Keratinocyte (primary cell): ENCODE data around the gene AHNAK. TPM values are rescaled to one million over a fixed set of nuclear protein-coding genes. Genes with fewer than 3 reads are reported as not detected.

ENCODE experiments used
- DNase-seq: peaks from one replicate; pipeline ENCODE4 v3.0.0-alpha.2; 2011; ENCODE audit warnings: low read depth, missing footprints, low spot score
- FAIRE-seq: peaks from 2 replicates; lab custom pipeline; 2011; peaks lifted over from hg19 to GRCh38; lab: Jason Lieb, UNC
- H2AFZ ChIP-seq: 2 replicates; pipeline ENCODE4 v1.6.0; 2012; ENCODE audit warnings: low read length, control low read depth, inconsistent platforms; ENCODE audit not compliant: control insufficient read depth
- H3K27ac ChIP-seq: 2 replicates; pipeline ENCODE4 v1.5.1; 2011; ENCODE audit warnings: low read length; ENCODE audit not compliant: control insufficient read depth, insufficient read depth
- H3K27me3 ChIP-seq: 3 replicates; pipeline ENCODE4 v1.6.0; 2011; ENCODE audit warnings: low read length; ENCODE audit not compliant: control insufficient read depth, insufficient read depth; ENCODE audit errors: extremely low read depth
- H3K36me3 ChIP-seq, 2 experiments: 2 replicates in 1 of 2; 3 replicates in 1 of 2; pipeline ENCODE4 v1.5.1; 2011; ENCODE audit warnings: low read length in 2 of 2, mild to moderate bottlenecking in 1 of 2; ENCODE audit not compliant: control insufficient read depth in 2 of 2, insufficient read depth in 2 of 2; ENCODE audit errors: extremely low read depth in 1 of 2
- H3K4me1 ChIP-seq: 3 replicates; pipeline ENCODE4 v1.5.1; 2011; ENCODE audit warnings: low read length; ENCODE audit not compliant: control insufficient read depth, insufficient read depth; ENCODE audit errors: extremely low read depth
- H3K4me2 ChIP-seq: 3 replicates; pipeline ENCODE4 v1.6.0; 2011; ENCODE audit warnings: low read depth, low read length; ENCODE audit not compliant: control insufficient read depth, insufficient read depth; ENCODE audit errors: extremely low read depth
- H3K4me3 ChIP-seq, 3 experiments: fragments of 200-600 bp in 1 of 3; sonication (generic) in 1 of 3; 2 replicates in 2 of 3; 3 replicates in 1 of 3; pipeline ENCODE4 v1.5.1; 2011 to 2016; ENCODE audit warnings: low read length in 3 of 3, mild to moderate bottlenecking in 3 of 3, control low read depth in 2 of 3, inconsistent platforms in 1 of 3, low read depth in 1 of 3, mixed read lengths in 1 of 3, mixed run types in 1 of 3, moderate library complexity in 1 of 3; ENCODE audit not compliant: control insufficient read depth in 2 of 3, insufficient read depth in 2 of 3; ENCODE audit errors: extremely low read depth in 1 of 3
- H3K79me2 ChIP-seq: 2 replicates; pipeline ENCODE4 v1.6.0; 2012; ENCODE audit warnings: low read length; ENCODE audit not compliant: control insufficient read depth, insufficient read depth
- H3K9ac ChIP-seq: 3 replicates; pipeline ENCODE4 v1.6.0; 2011; ENCODE audit warnings: low read length; ENCODE audit not compliant: control insufficient read depth, insufficient read depth; ENCODE audit errors: extremely low read depth
- H3K9me1 ChIP-seq: 3 replicates; pipeline ENCODE4 v1.6.0; 2011; ENCODE audit warnings: low read length; ENCODE audit not compliant: control insufficient read depth, insufficient read depth; ENCODE audit errors: extremely low read depth
- H3K9me3 ChIP-seq: 2 replicates; pipeline ENCODE4 v1.5.1; 2012; ENCODE audit warnings: low read depth, low read length; ENCODE audit not compliant: control insufficient read depth
- H4K20me1 ChIP-seq: 3 replicates; pipeline ENCODE4 v1.6.0; 2011; ENCODE audit warnings: low read length; ENCODE audit not compliant: control insufficient read depth, insufficient read depth; ENCODE audit errors: extremely low read depth
- EZH2 ChIP-seq: IDR thresholded peaks from one replicate; pipeline ENCODE4 v1.6.1; 2012; ENCODE audit warnings: inconsistent platforms, mild to moderate bottlenecking, low read length, moderate library complexity
- dilution Hi-C: fragments of 300-500 bp; cut with MboI; formaldehyde crosslinking; loops from one replicate; pipeline ENCODE4 v1.7.0; 2020; ENCODE audit warnings: low sequenced_read_pairs; ENCODE audit not compliant: extremely low pct_ligation_motif_present
- polyA plus RNA-seq, 5 experiments: library from polyadenylated mRNA; depleted of rRNA in 3 of 5; stranded (reverse) in 3 of 5; stranded (forward) in 1 of 5; unstranded in 1 of 5; fragments of >200 nt; gene quantifications; 1 replicate in 1 of 5; 2 replicates in 3 of 5; 3 replicates in 1 of 5; pipeline versions ENCODE4 v1.2.1 to v1.2.3, GENCODE V29; 2011 to 2012; ENCODE audit warnings: missing spikeins in 2 of 5, low read depth in 1 of 5, low replicate concordance in 1 of 5
- TF ChIP-seq, protein P1 (sequence below), 3 experiments: IDR thresholded peaks in 1 of 3; conservative IDR thresholded peaks in 1 of 3; optimal IDR thresholded peaks in 1 of 3; 2 replicates in 2 of 3; 3 replicates in 1 of 3; pipeline versions ENCODE3 to v1.5.1; 2011; ENCODE audit warnings: low read length in 3 of 3, mild to moderate bottlenecking in 3 of 3, moderate library complexity in 2 of 3, control low read depth in 1 of 3, inconsistent platforms in 1 of 3; ENCODE audit not compliant: insufficient read depth in 2 of 3; ENCODE audit errors: extremely low read depth in 1 of 3

The AHNAK gene
- polyA plus RNA-seq, 1 donor (not counting 4 experiments of a cell fraction or from before 2014, with no cell fraction given), result 220 TPM

DNA sequence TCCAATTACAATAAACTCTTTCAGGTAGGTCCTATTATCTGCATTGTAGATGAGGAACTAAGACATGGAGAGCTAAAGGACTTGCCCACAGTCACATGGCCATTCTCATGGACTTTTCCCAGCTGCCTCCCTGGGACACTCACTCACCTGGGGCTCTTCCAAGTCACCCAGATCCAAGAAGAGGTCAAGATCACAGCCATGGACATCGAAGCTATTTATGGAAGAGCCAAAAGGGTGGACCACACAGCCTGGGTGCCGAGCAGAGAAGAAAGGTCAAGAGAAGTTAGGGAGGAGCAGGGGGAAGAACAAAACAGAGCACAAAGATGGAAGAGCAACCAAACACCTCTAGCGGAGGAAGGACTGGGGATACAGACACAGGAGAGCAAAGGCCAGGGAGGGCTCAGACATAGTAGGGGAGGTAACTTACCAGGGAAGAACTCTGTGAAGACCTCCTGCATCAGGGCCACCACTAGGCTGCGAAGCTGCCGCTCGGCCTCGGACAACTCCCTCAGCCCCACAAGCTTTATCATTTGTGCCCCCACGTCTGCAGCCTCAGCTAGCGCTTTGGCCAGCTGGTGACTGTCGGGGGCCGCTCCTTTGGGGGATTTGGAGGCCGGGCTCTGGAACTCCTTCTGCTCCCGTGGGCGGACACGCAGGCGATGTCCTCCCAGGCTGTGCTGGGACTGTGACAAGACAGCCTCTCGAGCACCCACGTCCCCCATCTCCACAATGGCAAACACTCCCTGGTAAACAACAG is 34.5 kb upstream of the AHNAK start:
- H3K9me3 ChIP-seq, result no peaks in the 10 kb centered on the region
- H3K36me3 ChIP-seq, result peaks cover 9 to 27% of the 10 kb centered on the region in 2 experiments
- H4K20me1 ChIP-seq, result no peaks in the 10 kb centered on the region
- H3K4me3 ChIP-seq, result no peak overlapping the region
- no peak overlapping the region for H2AFZ ChIP-seq
- no peaks in the 10 kb centered on the region for H3K4me1 ChIP-seq
- H3K27ac ChIP-seq, result no peak overlapping the region
- no peaks in the 10 kb centered on the region for H3K27me3 ChIP-seq
- DNase-seq (no peak), FAIRE-seq (no peak)
- H3K9me1 ChIP-seq, result no peaks in the 10 kb centered on the region
- dilution Hi-C loops, result no loop called here
- H3K9ac ChIP-seq, result no peak overlapping the region
- TF ChIP-seq, protein P1, sequence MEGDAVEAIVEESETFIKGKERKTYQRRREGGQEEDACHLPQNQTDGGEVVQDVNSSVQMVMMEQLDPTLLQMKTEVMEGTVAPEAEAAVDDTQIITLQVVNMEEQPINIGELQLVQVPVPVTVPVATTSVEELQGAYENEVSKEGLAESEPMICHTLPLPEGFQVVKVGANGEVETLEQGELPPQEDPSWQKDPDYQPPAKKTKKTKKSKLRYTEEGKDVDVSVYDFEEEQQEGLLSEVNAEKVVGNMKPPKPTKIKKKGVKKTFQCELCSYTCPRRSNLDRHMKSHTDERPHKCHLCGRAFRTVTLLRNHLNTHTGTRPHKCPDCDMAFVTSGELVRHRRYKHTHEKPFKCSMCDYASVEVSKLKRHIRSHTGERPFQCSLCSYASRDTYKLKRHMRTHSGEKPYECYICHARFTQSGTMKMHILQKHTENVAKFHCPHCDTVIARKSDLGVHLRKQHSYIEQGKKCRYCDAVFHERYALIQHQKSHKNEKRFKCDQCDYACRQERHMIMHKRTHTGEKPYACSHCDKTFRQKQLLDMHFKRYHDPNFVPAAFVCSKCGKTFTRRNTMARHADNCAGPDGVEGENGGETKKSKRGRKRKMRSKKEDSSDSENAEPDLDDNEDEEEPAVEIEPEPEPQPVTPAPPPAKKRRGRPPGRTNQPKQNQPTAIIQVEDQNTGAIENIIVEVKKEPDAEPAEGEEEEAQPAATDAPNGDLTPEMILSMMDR (optimal IDR thresholded peaks at IDR 0.05 in 1 of 3, IDR thresholded peaks at IDR 0.05 in 1 of 3, conservative IDR thresholded peaks at IDR 0.05 in 1 of 3; ENCODE audit: extremely low read depth in 1 of 3, insufficient read depth in 2 of 3, low read length in 3 of 3), result no peak
- TF ChIP-seq EZH2, result no peak
- H3K79me2 ChIP-seq, result peaks cover 7% of the 10 kb centered on the region
- no peak overlapping the region for H3K4me2 ChIP-seq

DNA sequence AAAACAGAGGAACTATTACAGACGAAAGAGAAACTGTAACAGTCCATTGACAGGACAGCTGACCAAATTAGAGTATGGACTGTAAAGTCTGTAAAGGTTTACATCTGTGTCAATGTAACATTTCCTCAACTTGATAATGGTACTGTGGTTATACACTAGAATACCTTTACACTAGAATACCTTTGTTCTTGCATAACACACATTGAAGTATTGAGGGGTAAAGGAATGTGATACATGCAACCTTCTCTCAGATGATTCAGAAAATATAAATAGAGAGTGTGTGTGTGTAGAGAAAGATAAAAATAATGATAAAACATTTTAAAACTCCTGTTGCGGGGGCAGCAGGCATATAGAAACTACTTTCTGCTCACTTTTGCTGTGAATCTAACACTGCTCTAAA is 32.6 kb upstream of the AHNAK start:
- H3K4me3 ChIP-seq, result no peak overlapping the region
- H2AFZ ChIP-seq, result no peak overlapping the region
- no peaks in the 10 kb centered on the region for H3K9me1 ChIP-seq
- H3K79me2 ChIP-seq, result peaks cover 4% of the 10 kb centered on the region
- TF ChIP-seq, protein P1 (optimal IDR thresholded peaks at IDR 0.05 in 1 of 3, IDR thresholded peaks at IDR 0.05 in 1 of 3, conservative IDR thresholded peaks at IDR 0.05 in 1 of 3; ENCODE audit: extremely low read depth in 1 of 3, insufficient read depth in 2 of 3, low read length in 3 of 3), result no peak
- TF ChIP-seq EZH2, result no peak
- FAIRE-seq, result no peak
- H3K36me3 ChIP-seq, result peaks cover 10 to 37% of the 10 kb centered on the region in 2 experiments
- no peaks in the 10 kb centered on the region for H3K9me3 ChIP-seq
- no peak overlapping the region for H3K27ac ChIP-seq
- dilution Hi-C loops, result no loop called here
- no peaks in the 10 kb centered on the region for H3K27me3 ChIP-seq
- H4K20me1 ChIP-seq, result no peaks in the 10 kb centered on the region
- no peak overlapping the region for H3K9ac ChIP-seq
- H3K4me1 ChIP-seq, result peaks cover 12% of the 10 kb centered on the region
- no peak overlapping the region for H3K4me2 ChIP-seq
- DNase-seq, result no peak
